HG02840 (cell line): Measurements from ENCODE around the gene LHFPL5.

Experiments used
- ATAC-seq: cut with Tn5 transposase; IDR thresholded peaks from one replicate; pipeline ENCODE4 v1.9.1; 2021; ENCODE audit warnings: mild to moderate bottlenecking, moderate library complexity, moderate number of reproducible peaks; ENCODE audit not compliant: unreplicated experiment, low FRiP score

The LHFPL5 gene

GRCh38 chr6:35788423-35788982 lies 16.6 kb upstream of the LHFPL5 start:
- ATAC-seq: no peak

DNA sequence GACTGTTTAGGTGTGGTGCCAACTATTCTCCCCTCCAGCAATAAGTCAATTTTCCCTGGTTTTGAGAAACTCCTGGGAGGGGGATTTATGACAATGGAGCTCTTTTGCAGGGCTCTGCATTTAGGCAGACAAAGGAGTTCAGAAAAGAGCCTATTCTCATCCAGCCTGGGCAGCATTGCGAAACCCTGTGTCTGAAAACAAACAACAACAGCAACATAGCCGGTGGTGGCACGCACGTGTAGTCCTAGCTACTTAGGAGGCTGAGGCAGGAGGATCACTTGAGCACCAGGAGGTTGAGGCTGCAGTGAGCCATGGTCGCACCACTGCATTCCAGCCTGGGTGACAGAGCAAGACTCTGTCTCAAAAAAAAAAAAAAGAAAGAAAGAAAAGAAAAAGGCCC lies 14.5 kb upstream of the LHFPL5 start:
- ATAC-seq: no peak

DNA sequence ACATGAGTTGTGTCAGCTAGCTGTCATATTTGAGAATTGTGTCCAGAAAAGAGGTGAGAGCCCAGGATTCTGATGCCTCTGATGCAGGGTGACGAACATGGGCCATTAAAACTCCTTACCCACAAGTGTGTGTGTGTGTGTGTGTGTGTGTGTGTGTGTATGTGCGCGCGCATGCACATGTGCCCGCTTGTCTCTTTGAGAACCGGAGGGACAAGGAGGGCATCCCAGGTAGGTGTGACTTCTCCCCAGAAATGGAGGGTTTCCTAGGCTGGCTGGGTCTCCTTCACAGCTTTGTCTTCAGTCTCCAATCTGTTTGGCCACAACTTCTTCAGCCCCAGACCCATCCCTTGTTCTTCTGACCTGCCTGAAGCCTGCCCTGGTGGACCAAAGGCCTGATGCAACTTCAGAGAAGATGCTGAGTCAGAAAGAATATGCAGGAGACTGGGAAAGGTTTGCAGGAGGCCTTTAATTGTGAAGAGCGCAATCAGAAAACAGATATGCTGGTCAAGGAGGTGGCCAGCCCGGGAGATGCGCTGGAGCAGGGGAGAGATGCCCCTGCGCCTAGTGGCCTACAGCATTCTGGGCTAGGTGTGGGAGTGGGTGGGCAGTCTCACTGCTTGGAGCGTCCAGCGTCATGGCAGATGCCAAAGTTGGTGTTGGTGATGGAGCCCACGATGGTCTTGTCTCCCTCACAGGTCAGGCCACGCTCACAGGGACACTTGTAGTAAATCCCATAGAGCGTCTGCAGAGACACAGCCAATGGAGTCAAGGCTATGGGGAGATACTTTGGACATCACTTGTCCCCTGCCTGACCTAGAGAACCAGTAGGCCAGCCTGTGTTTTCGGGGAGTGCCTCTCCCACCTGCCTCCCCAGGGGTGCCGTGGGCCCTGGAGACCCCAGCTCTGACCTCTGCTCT lies 10.4 kb upstream of the LHFPL5 start:
- ATAC-seq: no peak

DNA sequence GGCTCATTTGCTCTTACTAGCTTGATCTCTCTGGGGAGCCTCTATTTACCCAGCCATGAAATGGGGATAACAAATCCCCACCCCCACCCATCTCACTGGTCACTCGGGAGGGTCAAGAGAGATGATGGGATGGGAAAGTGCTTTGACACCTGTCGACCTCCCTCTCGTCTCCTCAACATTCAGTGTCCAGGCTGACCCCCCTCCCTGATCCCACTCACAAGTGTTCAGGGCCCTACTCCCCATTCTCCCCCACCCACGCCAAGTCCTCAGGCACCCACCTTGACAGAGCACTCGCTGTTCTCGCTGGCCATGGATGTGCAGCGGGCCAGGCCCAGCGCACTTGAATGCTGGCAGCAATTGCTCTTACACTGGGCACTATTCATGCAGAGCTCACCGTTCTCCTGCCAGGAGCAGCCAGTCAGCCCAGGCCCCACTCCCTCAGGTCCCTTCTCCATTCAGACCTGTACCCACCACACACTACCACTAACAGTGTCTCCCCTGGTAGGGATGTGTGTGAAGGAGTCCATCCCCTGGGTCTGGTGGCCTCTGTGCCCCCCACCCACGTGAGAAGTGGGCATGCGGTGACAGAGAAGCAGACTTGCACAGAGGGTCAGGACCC lies 9.6 kb upstream of the LHFPL5 start:
- no peak for ATAC-seq

GRCh38 chr6:35796236-35796635 lies 8.9 kb upstream of the LHFPL5 start:
- no peak for ATAC-seq

DNA sequence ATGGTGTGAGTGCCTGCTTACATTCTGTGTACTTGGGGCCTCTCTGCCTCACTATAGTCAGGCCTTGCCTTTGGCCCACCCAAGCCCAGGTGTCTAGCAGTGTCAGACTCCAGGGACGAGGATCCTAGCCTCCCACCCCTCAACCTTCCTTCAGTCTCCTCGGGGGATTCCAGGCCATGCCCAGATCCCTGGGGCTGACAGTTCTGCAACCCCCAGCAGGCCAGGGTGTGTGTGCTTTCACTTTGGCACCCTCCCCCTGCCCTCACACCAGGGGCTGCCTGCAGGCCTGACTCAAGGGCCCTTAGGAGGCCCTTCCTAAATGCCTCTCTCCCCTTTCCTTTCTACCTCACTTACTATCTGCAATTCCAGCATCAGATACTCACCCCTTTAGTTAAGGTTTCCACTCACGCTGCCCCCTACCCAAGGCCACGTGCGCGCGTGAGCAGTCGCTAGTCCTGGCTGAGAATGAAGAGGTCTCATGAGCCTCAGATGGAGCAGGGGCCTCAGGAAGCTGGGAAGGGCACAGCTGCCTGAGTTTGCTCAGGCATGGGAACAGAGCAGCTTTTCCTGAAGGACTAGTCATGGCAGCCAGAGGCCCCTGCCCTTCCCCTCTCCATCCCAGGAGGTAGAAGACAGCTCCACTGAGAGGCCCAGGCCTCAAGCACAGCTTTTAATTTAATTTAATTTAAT lies 7.2 kb upstream of the LHFPL5 start:
- no peak for ATAC-seq

- ATAC-seq: no peak
These were observed 6.4 kb upstream of the LHFPL5 start for GRCh38 chr6:35798706-35799105.

DNA sequence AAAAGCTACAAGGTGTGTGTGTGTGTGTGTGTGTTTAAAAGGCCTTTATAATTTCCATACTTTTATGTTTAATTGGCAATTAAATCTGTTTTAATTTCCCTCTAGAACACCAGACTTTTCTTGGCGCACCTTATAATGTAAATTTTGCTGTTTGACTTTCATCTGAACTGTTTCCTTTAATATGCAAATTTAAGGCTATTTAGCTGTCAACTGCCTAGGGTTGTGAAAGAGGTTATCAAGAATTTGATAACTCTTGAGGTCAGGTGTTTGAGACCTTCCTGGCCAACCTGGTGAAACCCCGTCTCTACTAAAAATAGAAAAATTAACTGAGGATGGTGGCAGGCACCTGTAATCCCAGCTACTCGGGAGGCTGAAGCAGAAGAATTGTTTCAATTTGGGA lies 4.0 kb upstream of the LHFPL5 start:
- ATAC-seq: no peak

GRCh38 chr6:35808688-35809087 lies 3.5 kb downstream of the LHFPL5 start:
- ATAC-seq: no peak

DNA sequence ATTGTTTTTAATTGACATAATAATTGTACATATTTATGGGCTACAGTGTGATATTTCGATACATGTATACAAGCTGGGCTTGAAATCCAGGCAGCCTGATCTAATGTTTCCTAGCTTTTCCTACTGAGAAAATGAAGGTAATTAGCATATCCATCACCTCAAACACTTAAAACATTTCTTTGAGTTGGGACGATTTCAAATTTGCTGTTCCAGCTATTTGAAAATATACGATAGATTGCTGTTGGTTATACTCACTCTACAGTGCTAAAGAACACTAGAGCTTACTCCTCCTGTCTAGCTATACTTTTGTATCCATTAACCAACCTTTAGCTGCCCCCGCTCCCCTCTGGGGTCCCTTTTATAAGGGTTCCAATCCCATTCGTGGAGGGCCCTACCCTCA lies 4.7 kb downstream of the LHFPL5 start:
- ATAC-seq: no peak

GRCh38 chr6:35810971-35811698 lies 6.0 kb downstream of the LHFPL5 start:
- no peak for ATAC-seq

DNA sequence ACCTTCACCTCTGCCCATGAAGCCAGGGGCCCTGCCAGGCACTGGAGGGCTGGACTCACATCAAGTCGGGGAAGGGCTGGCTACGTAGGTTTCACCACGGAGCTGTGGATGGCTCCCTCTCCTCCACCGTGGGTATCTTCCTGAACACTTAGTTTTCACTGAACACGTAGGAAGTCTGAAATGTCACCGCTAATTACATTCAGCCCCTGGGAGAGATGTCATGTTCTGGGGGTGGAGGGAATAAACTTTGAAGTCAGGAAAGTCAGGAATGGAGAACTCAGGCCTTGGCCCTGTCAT lies 6.5 kb downstream of the LHFPL5 start:
- no peak for ATAC-seq

GRCh38 chr6:35817515-35817914 lies 12.4 kb downstream of the LHFPL5 start:
- ATAC-seq: no peak

DNA sequence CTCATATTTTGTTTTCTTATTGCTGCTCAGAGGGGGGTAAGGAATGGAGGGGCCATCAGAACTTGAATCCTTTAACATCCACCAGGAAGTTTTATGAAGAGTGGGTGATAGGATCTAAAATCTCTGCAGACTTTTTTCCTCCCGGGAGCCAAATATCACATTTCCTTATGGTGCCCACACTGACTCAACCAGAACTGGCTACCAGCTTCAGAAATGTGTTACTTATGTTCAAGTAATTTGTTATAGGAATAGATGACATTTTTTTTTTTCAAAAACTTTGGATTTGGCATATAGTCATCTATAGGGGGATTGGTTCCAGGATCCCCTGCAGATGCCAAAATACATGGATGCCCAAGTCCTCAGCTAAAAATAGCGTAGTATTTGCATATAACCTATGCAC lies 18.4 kb downstream of the LHFPL5 start:
- no peak for ATAC-seq

DNA sequence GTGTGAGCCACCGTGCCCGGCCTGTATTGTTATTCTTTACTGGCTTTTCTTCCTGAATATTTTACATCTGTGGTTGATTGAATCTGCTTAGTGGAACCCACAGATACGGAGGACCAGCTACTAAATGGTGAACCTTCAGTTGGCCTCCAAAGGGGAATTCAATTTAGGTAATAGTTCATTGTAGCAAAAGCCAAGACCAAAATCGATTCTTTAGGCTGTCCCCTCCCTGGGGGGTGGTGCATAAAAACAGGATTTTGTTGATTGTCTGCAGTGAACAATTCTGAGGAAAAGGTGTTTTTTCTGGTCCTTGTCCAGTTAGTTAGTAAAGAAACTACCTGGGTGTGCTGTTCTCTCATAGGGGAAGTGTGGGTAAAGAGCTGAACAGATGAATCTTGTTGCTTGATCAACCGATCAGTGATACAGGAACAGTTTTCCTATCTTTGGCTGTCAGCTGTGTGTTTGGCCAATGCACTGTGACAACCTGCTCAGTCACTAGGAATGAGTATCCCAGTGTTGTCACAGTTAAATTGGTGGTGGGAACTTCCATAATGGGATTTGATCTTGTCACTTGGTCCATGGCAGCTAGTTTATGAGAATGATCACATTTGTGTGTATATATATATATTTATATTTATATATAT lies 19.5 kb downstream of the LHFPL5 start:
- ATAC-seq: no peak

DNA sequence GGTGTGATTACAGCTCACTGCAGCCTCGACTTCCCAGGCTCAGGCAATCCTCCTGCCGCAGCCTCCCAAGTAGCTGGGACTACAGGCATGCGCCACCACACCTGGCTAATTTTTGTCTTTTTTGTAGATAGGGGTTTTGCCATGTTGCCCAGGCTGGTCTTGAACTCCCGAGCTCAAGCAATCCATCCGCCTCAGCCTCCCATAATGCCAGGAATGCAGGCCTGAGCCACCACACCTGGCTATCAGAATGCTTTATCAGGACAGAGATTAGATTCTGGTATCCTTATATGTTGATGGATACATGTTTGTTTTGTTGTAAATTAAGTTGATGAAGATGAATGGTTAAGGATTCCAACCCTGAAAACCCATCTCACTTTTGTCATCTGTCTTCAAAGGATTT lies 24.2 kb downstream of the LHFPL5 start:
- no peak for ATAC-seq

DNA sequence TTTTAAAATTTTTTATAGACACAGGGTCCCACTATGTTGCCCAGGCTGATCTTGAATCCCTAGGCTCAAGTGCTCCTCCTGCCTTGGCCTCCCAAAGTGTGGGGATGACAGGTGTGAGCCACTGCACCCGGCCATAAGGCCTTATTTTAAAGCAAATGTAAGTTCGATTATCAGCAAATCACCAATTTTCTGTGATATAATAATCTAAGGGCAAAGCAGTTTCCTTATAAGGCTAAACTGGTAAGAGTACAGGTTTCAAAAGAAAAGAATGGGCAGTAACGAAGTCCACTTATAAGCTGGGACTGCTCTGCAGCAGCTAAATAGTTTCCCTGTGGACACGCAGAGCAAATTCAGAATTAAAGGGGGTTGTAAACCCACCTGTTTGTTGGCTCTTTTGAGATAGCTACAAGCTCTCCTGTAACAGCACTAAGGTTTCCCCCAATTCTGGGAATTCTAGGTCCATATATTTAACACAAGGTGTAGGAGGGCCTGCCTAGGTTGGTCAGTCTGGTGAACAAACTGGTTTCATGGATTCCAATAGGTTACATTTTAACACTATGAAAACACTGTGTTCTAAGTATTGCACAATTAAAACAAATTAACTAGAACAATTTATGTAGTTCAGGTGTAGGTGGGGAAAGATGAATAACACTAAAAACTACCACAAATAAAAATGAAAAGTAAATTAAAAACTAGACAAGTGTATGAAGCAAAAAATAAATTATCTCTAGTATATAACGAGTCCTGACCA lies 26.3 kb downstream of the LHFPL5 start:
- no peak for ATAC-seq

GRCh38 chr6:35833536-35833935 lies 28.4 kb downstream of the LHFPL5 start:
- no peak for ATAC-seq

DNA sequence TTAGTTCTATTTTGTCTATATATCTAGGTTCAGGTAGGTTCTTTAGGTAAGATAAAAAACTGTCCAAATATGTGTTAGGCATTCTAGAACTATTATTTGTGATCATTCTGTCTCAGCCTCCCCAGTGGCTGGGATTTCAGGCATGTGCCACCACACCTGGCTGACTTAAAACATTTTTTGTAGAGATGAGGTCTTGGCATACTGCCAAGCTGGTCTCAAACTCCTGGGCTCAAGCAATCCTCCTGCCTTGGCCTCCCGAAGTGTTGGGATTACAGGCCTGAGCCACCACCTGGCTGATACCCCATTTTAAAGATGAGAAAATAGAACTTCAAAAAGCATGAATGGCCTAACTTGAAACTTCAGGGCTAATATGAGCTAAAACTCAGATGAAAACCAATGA lies 33.9 kb downstream of the LHFPL5 start:
- ATAC-seq: no peak

- ATAC-seq: no peak
These were observed 37.2 kb downstream of the LHFPL5 start for GRCh38 chr6:35842381-35842780.
